B cell (primary cell): ENCODE data around the gene DQX1. TPM values are rescaled to one million over a fixed set of nuclear protein-coding genes. Genes with fewer than 3 reads are reported as not detected.

ENCODE experiments used
- ATAC-seq: fragments of 200-7000 bp; cut with Tn5 transposase; one replicate; pipeline ENCODE4 v1.10.0; 2021; ENCODE audit warnings: low read depth, mild to moderate bottlenecking, moderate number of reproducible peaks, moderate library complexity
- CTCF ChIA-PET: fragments of 350-600 bp; sonication (Branson Sonifier 250); formaldehyde crosslinking; loops from one replicate; lab custom pipeline; 2021; ENCODE audit warnings: antibody characterized with exemption, inconsistent platforms; lab: Charles Lee
- POLR2A ChIA-PET: fragments of 350-600 bp; sonication (Branson Sonifier 250); formaldehyde crosslinking; loops from one replicate; lab custom pipeline; 2021; ENCODE audit warnings: antibody characterized with exemption; lab: Charles Lee
- DNase-seq: peaks from one replicate; pipeline ENCODE4 v3.0.0; 2013
- H2AFZ ChIP-seq: 2 replicates; pipeline ENCODE4 v1.6.1; 2012; ENCODE audit warnings: mild to moderate bottlenecking, low read depth, low read length; ENCODE audit not compliant: insufficient read depth, poor library complexity, severe bottlenecking
- H3K27ac ChIP-seq, 2 donors: 1 replicate in 1 of 2; 2 replicates in 1 of 2; pipeline ENCODE4 v1.5.1; 2012 to 2013; ENCODE audit warnings: low read length in 2 of 2, mild to moderate bottlenecking in 2 of 2, moderate library complexity in 1 of 2
- H3K27me3 ChIP-seq, 4 experiments: fragments of 200-600 bp in 1 of 4; sonication (generic) in 1 of 4; replicated peaks in 1 of 4; 1 replicate in 2 of 4; 2 replicates in 2 of 4; pipeline versions ENCODE4 v1.6.1 to v1.7.0; 2013 to 2016; ENCODE audit warnings: low read length in 3 of 4, mild to moderate bottlenecking in 2 of 4, mixed read lengths in 1 of 4, moderate library complexity in 1 of 4; ENCODE audit not compliant: insufficient read depth in 4 of 4, control insufficient read depth in 3 of 4; ENCODE audit errors: control extremely low read depth in 1 of 4
- H3K36me3 ChIP-seq, 2 experiments: replicated peaks in 1 of 2; 1 replicate in 1 of 2; 2 replicates in 1 of 2; pipeline versions ENCODE4 v1.6.1 to v1.7.1; 2013; ENCODE audit warnings: low read length in 1 of 2; ENCODE audit not compliant: insufficient read depth in 2 of 2, control insufficient read depth in 1 of 2; ENCODE audit errors: control extremely low read depth in 1 of 2, extremely low read depth in 1 of 2
- H3K4me1 ChIP-seq, 2 donors: fragments of 200-600 bp in 1 of 2; sonication (generic) in 1 of 2; 1 replicate in 1 of 2; 2 replicates in 1 of 2; pipeline versions ENCODE4 v1.5.1 to v1.6.1; 2013 to 2017; ENCODE audit warnings: low read length in 2 of 2; ENCODE audit not compliant: control insufficient read depth in 2 of 2, insufficient read depth in 2 of 2
- H3K4me2 ChIP-seq: replicated peaks from 2 replicates; pipeline ENCODE3; 2012; ENCODE audit warnings: mild to moderate bottlenecking, low read depth, low read length; ENCODE audit not compliant: poor library complexity, severe bottlenecking
- H3K4me3 ChIP-seq, 5 experiments: fragments of 200-600 bp in 1 of 5; sonication (generic) in 1 of 5; 1 replicate in 3 of 5; 2 replicates in 2 of 5; pipeline versions ENCODE4 v1.5.1 to v1.7.0; 2011 to 2016; ENCODE audit warnings: low read length in 4 of 5, mild to moderate bottlenecking in 4 of 5, low read depth in 2 of 5, control low read depth in 1 of 5, moderate library complexity in 1 of 5; ENCODE audit not compliant: insufficient read depth in 1 of 5; ENCODE audit errors: control extremely low read depth in 1 of 5, extremely low read depth in 1 of 5
- H3K79me2 ChIP-seq: fragments of 200-600 bp; sonication (generic); one replicate; pipeline ENCODE4 v1.6.0; 2016; ENCODE audit warnings: low read length; ENCODE audit not compliant: control insufficient read depth, insufficient read depth
- H3K9ac ChIP-seq: fragments of 200-600 bp; sonication (generic); 2 replicates; pipeline ENCODE4 v1.6.1; 2017; ENCODE audit warnings: mild to moderate bottlenecking, low read length, moderate library complexity
- H3K9me3 ChIP-seq, 3 donors: one replicate each; pipeline versions ENCODE4 v1.6.1 to v1.7.1; 2013; ENCODE audit warnings: low read length in 2 of 3; ENCODE audit not compliant: control insufficient read depth in 2 of 3, insufficient read depth in 1 of 3; ENCODE audit errors: control extremely low read depth in 1 of 3
- H4K20me1 ChIP-seq: 2 replicates; pipeline ENCODE4 v1.6.0; 2012; ENCODE audit warnings: mild to moderate bottlenecking, low read length; ENCODE audit not compliant: insufficient read depth, control insufficient read depth, poor library complexity, severe bottlenecking
- H3K27ac Mint-ChIP-seq: one replicate; pipeline ENCODE4 v1.8.0; 2021; ENCODE audit warnings: mixed read lengths
- H3K27me3 Mint-ChIP-seq: one replicate; pipeline ENCODE4 v1.8.0; 2021; ENCODE audit warnings: mixed read lengths
- H3K4me1 Mint-ChIP-seq: one replicate; pipeline ENCODE4 v1.8.0; 2021; ENCODE audit warnings: mixed read lengths
- H3K4me3 Mint-ChIP-seq: one replicate; pipeline ENCODE4 v1.8.0; 2021; ENCODE audit warnings: mixed read lengths
- H3K9me3 Mint-ChIP-seq: one replicate; pipeline ENCODE4 v1.8.0; 2022; ENCODE audit warnings: mixed read lengths; ENCODE audit not compliant: insufficient read depth
- CTCF ChIP-seq: fragments of 200-600 bp; IDR thresholded peaks from one replicate; pipeline ENCODE4 v1.8.0; 2022; ENCODE audit warnings: antibody characterized with exemption, mild to moderate bottlenecking
- EZH2 ChIP-seq: IDR thresholded peaks from 2 replicates; pipeline ENCODE4 v1.6.1; 2012; ENCODE audit warnings: borderline replicate concordance, low read depth, mild to moderate bottlenecking, moderate library complexity, low read length; ENCODE audit not compliant: insufficient read depth, poor library complexity, severe bottlenecking
- WGBS: methylation state at CpG from one replicate; pipeline ENCODE4 v1.1.5; 2013; ENCODE audit warnings: missing lambda C conversion rate; ENCODE audit not compliant: insufficient coverage; 5-methylcytosine and 5-hydroxymethylcytosine counted together
- intact Hi-C: fragments of 100-400 bp; cut with micrococcal nuclease; formaldehyde crosslinking; loops from one replicate; pipeline ENCODE4 v1.10.0; 2022
- polyA plus RNA-seq: library from polyadenylated mRNA; depleted of rRNA; stranded (reverse); fragments of >200 nt; gene quantifications from 2 replicates; pipeline ENCODE4 v1.2.3, GENCODE V29; 2012
- total RNA-seq, 2 donors: library from RNA; stranded (reverse); fragments of 120-200 nt in 1 of 2; gene quantifications; 1 replicate in 1 of 2; 2 replicates in 1 of 2; pipeline versions ENCODE4 v1.2.3 to v1.2.4, GENCODE V29; 2013 to 2022

The DQX1 gene
- total and polyA plus RNA-seq, 2 donors (not counting 1 experiment from before 2014, with no cell fraction given): 0.46 to 0.57 TPM

- ATAC-seq: no peak
- H3K4me3 Mint-ChIP-seq: no peak overlapping the region
- Histone ChIP-seq H3K4me1 (peaks cover 24 to 29% of the 10 kb centered on the region in 2 donors), H3K4me2 (no peak overlapping the region), H3K4me3 (no peak overlapping the region), H3K79me2 (peaks cover 11% of the 10 kb centered on the region), H3K36me3 (peaks cover 0 to 29% of the 10 kb centered on the region in 2 experiments), H4K20me1 (peaks cover 17% of the 10 kb centered on the region), H2AFZ (no peak overlapping the region), H3K27ac (no peak overlapping the region), H3K9ac (no peak overlapping the region), H3K27me3 (peaks cover 0 to 7% (median 1%) of the 10 kb centered on the region in 4 experiments), H3K9me3 (no peaks in the 10 kb centered on the region)
- peaks cover 7% of the 10 kb centered on the region for H3K27me3 Mint-ChIP-seq
- no peak overlapping the region for H3K27ac Mint-ChIP-seq
- 97% methylated on average over 8 of the region's 10 CpGs for WGBS
- ChIA-PET CTCF (interaction anchor here (1.3 to 9.6 kb wide), 2 partner anchors 16 to 62 kb away, joined by 3 to 71 read pairs; no protein-coding TSS in a partner anchor), POLR2A (interaction anchor here (0.8 to 1.1 kb wide), 2 partner anchors 19 to 46 kb away, joined by 3 read pairs; no protein-coding TSS in a partner anchor)
- no peak for TF ChIP-seq CTCF
- no peak for TF ChIP-seq EZH2
- H3K4me1 Mint-ChIP-seq: peaks cover 24% of the 10 kb centered on the region
- intact Hi-C loops: loop anchor here (5.0 kb wide), 2 partner anchors 788 to 1293 kb away; partner anchors contain the start of genes CCT7, PRADC1 and TPRKB
- DNase-seq: no peak
- H3K9me3 Mint-ChIP-seq: no peaks in the 10 kb centered on the region
Measured at GRCh38 chr2:74524955-74525716, 895 bp downstream of the DQX1 start.

- H3K27me3 Mint-ChIP-seq: peaks cover 17% of the 10 kb centered on the region
- intact Hi-C loops: no loop called here
Measured at GRCh38 chr2:74524005-74524404, 2.0 kb downstream of the DQX1 start.

More at GRCh38 chr2:74524005-74524404, 2.0 kb downstream of the DQX1 start:
- Histone ChIP-seq H3K4me1 (peaks cover 23 to 27% of the 10 kb centered on the region in 2 donors), H3K79me2 (peaks cover 5% of the 10 kb centered on the region), H3K9me3 (no peaks in the 10 kb centered on the region), H3K4me2 (no peak overlapping the region), H3K4me3 (no peak overlapping the region), H4K20me1 (peaks cover 17% of the 10 kb centered on the region), H3K36me3 (peaks cover 0 to 29% of the 10 kb centered on the region in 2 experiments), H2AFZ (no peak overlapping the region), H3K27ac (no peak overlapping the region), H3K9ac (no peak overlapping the region), H3K27me3 (peaks cover 0 to 18% (median 11%) of the 10 kb centered on the region in 4 experiments)
- POLR2A ChIA-PET: interaction anchor here (0.6 kb wide), 1 partner anchor 76 kb away, joined by 4 read pairs; no protein-coding TSS in a partner anchor
- H3K4me3 Mint-ChIP-seq: no peak overlapping the region
- TF ChIP-seq EZH2 (no peak), CTCF (no peak)
- H3K27ac Mint-ChIP-seq: no peak overlapping the region
- no peaks in the 10 kb centered on the region for H3K9me3 Mint-ChIP-seq
- no peak for DNase-seq
- H3K4me1 Mint-ChIP-seq: peaks cover 23% of the 10 kb centered on the region
- 91% methylated on average over 8 of the region's 9 CpGs for WGBS
- ATAC-seq: no peak
- CTCF ChIA-PET: no interaction called here
